HUES48 (cell line): ENCODE measurements around the gene TJP3.

Source experiments
- H3K27ac ChIP-seq: one replicate; pipeline ENCODE4 v1.7.0; 2013; ENCODE audit warnings: low read depth, low read length, inconsistent platforms
- H3K27me3 ChIP-seq: 2 replicates; pipeline ENCODE4 v1.6.1; 2013; ENCODE audit warnings: mild to moderate bottlenecking, low read length; ENCODE audit not compliant: control insufficient read depth, insufficient read depth
- H3K36me3 ChIP-seq: 2 replicates; pipeline ENCODE4 v1.6.1; 2013; ENCODE audit warnings: low read length; ENCODE audit not compliant: control insufficient read depth, insufficient read depth
- H3K4me1 ChIP-seq: 2 replicates; pipeline ENCODE4 v1.6.1; 2013; ENCODE audit warnings: mild to moderate bottlenecking, low read length; ENCODE audit not compliant: control insufficient read depth, insufficient read depth
- H3K4me3 ChIP-seq: 2 replicates; pipeline ENCODE4 v1.5.1; 2013; ENCODE audit warnings: mild to moderate bottlenecking, low read depth, low read length
- H3K9ac ChIP-seq: 2 replicates; pipeline ENCODE4 v1.6.1; 2013; ENCODE audit warnings: mild to moderate bottlenecking, low read depth, low read length, moderate library complexity
- H3K9me3 ChIP-seq: 2 replicates; pipeline ENCODE4 v1.6.1; 2013; ENCODE audit warnings: low read length; ENCODE audit not compliant: control insufficient read depth, insufficient read depth

TJP3 gene

GRCh38 chr19:3782903-3783302 is 74.7 kb downstream of the TJP3 start:
- no peak overlapping the region for H3K4me3 ChIP-seq
- peaks cover 17% of the 10 kb centered on the region for H3K9me3 ChIP-seq
- no peak overlapping the region for H3K27ac ChIP-seq
- H3K9ac ChIP-seq, result no peak overlapping the region
- 0 out of 2 replicates have a peak, but pooled peaks cover 2% of the 10 kb centered on the region for H3K4me1 ChIP-seq
- peaks cover 14% of the 10 kb centered on the region; the same call in 1 of the 2 replicates for H3K27me3 ChIP-seq
- no peaks in the 10 kb centered on the region for H3K36me3 ChIP-seq

- no peak overlapping the region for H3K4me3 ChIP-seq
- 0 out of 2 replicates have a peak, but pooled peaks cover 2% of the 10 kb centered on the region for H3K4me1 ChIP-seq
- H3K9ac ChIP-seq, result no peak overlapping the region
- H3K9me3 ChIP-seq, result peaks cover 17% of the 10 kb centered on the region
- no peak overlapping the region for H3K27ac ChIP-seq
- H3K36me3 ChIP-seq, result no peaks in the 10 kb centered on the region
- H3K27me3 ChIP-seq, result peaks cover 14% of the 10 kb centered on the region; the same call in 1 of the 2 replicates
Measured at GRCh38 chr19:3783660-3784584, 75.7 kb downstream of the TJP3 start.

- peaks cover 14% of the 10 kb centered on the region; the same call in 1 of the 2 replicates for H3K27me3 ChIP-seq
- H3K4me1 ChIP-seq, result 0 out of 2 replicates have a peak, but pooled peaks cover 2% of the 10 kb centered on the region
- no peak overlapping the region for H3K9ac ChIP-seq
- no peak overlapping the region for H3K27ac ChIP-seq
- H3K4me3 ChIP-seq, result peak overlapping the region; percentile 75
- H3K36me3 ChIP-seq, result no peaks in the 10 kb centered on the region
- H3K9me3 ChIP-seq, result peaks cover 17% of the 10 kb centered on the region
Measured at GRCh38 chr19:3784607-3785450, 76.6 kb downstream of the TJP3 start.

DNA sequence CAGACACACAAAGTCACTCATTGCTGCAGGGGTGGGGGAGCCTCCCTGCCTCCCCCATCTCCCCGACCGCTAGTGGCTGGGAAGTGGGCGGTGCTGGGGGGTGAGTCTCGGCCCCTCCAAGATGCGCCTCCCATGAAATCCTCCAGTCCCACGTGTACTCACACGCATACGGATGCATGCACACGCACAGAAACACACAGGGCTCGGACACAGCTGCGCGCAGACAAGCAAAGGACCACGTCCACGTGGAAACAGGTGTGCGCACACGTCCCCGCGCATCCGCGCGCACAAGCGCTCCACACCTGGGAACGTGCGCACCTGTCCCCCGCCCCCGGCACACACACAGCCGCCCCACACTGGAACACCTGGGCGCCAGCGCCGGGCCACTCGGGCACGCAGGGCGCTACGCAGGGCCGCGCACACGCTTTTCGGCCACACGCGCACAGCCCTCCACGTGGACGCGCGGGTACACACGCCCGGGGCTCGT is 77.3 kb downstream of the TJP3 start:
- Histone ChIP-seq H3K4me3 (peak overlapping the region; percentile 75), H3K9ac (no peak overlapping the region), H3K4me1 (0 out of 2 replicates have a peak, but pooled peaks cover 2% of the 10 kb centered on the region), H3K9me3 (peaks cover 17% of the 10 kb centered on the region), H3K27me3 (peaks cover 14% of the 10 kb centered on the region; the same call in 1 of the 2 replicates), H3K27ac (no peak overlapping the region), H3K36me3 (no peaks in the 10 kb centered on the region)

- H3K27me3 ChIP-seq, result peaks cover 14% of the 10 kb centered on the region; the same call in 1 of the 2 replicates
- H3K9ac ChIP-seq, result no peak within 1 kb of the TSS
- no peak within 1 kb of the TSS for H3K27ac ChIP-seq
- H3K9me3 ChIP-seq, result peaks cover 13% of the 10 kb centered on the region
- H3K4me1 ChIP-seq, result 0 out of 2 replicates have a peak, but pooled peaks cover 2% of the 10 kb centered on the region
- peak within 1 kb of the TSS; percentile 75 for H3K4me3 ChIP-seq
- H3K36me3 ChIP-seq, result no peaks in the 10 kb centered on the region
Measured at GRCh38 chr19:3785938-3786824, 78.0 kb downstream of the TJP3 start, which contains the start of gene MATK. MATK (minus strand) TSS chr19:3786381; CDS start chr19:3785135, 1,246 bp downstream.

- H3K27ac ChIP-seq, result no peak overlapping the region
- peaks cover 14% of the 10 kb centered on the region; the same call in 1 of the 2 replicates for H3K27me3 ChIP-seq
- H3K9ac ChIP-seq, result no peak overlapping the region
- no peaks in the 10 kb centered on the region for H3K9me3 ChIP-seq
- no peak overlapping the region for H3K4me3 ChIP-seq
- no peaks in the 10 kb centered on the region for H3K36me3 ChIP-seq
- H3K4me1 ChIP-seq, result 0 out of 2 replicates have a peak, but pooled peaks cover 2% of the 10 kb centered on the region
Measured at GRCh38 chr19:3788996-3789778, 81.0 kb downstream of the TJP3 start.

DNA sequence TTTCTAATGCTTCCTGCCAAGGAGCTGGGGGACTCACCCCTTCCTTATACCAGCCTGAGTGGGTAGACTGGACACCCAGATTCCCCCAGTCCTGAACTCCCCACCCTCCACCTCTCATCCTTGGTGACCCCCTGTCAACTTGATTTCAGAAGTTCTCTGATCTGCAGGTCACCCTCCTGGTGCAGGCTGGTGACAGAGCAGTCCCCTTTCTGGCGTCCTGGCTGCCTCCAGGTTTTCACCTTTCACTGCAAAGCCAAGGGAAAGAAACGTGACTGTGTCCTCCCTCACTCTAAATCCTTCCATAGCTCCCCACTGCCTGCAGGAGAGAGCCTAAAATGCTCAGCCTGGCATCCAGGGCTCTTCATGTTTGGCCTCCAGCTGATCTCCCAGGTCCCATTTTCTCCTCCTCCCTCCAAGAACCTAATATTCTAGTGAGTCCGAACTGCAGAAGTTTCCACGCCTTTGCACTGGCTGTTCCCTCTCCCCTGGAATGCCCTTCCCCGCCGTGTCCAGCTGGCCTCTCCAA is 82.1 kb downstream of the TJP3 start:
- H3K27ac ChIP-seq, result no peak overlapping the region
- no peaks in the 10 kb centered on the region for H3K4me1 ChIP-seq
- H3K36me3 ChIP-seq, result no peaks in the 10 kb centered on the region
- H3K9ac ChIP-seq, result no peak overlapping the region
- H3K9me3 ChIP-seq, result no peaks in the 10 kb centered on the region
- no peak overlapping the region for H3K4me3 ChIP-seq
- peaks cover 6% of the 10 kb centered on the region; the same call in 1 of the 2 replicates for H3K27me3 ChIP-seq

DNA sequence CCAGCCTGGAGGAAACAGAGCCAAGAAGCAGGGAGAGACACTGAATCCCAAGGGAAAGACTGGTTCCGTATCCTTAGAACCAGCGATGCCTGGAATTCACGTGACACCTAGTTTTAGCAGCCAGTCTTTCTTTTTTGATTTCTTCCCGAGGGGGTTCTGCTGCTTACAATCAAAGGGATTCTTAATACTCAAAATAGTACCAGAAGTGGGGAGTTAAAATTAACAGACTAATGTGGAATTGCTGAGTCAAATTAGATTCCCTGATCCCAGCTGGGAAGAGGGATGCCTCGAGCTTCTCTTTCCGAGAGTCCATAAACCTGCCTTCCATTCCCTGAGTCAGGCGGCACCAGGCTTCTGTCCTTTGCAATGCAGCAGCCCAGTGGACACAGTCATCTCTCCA is 82.8 kb downstream of the TJP3 start:
- no peaks in the 10 kb centered on the region for H3K9me3 ChIP-seq
- H3K4me3 ChIP-seq, result no peak overlapping the region
- H3K27me3 ChIP-seq, result no peaks in the 10 kb centered on the region
- H3K4me1 ChIP-seq, result no peaks in the 10 kb centered on the region
- H3K36me3 ChIP-seq, result no peaks in the 10 kb centered on the region
- H3K9ac ChIP-seq, result no peak overlapping the region
- H3K27ac ChIP-seq, result no peak overlapping the region

DNA sequence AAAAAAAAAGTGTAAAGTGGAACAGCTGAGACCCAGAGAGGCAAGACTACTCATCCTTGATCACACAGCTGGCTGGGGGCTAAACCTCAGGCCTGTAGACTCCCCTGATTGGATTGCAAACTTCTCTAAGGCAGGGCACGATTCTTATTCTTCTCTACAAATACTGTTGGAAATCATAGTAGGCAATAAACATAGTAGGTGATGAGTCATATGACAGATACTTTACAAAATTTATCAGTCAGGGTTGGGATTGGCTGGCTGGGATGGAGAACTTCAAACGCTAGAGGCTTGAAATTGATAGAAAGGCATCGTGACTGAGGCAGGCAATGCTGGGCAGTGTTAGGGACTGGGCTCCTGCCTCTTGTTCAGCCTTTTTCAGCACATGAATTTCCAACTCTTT is 83.9 kb downstream of the TJP3 start:
- no peak overlapping the region for H3K27ac ChIP-seq
- no peaks in the 10 kb centered on the region for H3K9me3 ChIP-seq
- H3K9ac ChIP-seq, result no peak overlapping the region
- H3K4me1 ChIP-seq, result no peaks in the 10 kb centered on the region
- H3K27me3 ChIP-seq, result no peaks in the 10 kb centered on the region
- H3K36me3 ChIP-seq, result no peaks in the 10 kb centered on the region
- H3K4me3 ChIP-seq, result no peak overlapping the region
